CD4-positive, alpha-beta T cell treated with Interleukin-12 subunit alpha and Interleukin-12 subunit beta, for 1 hour (primary cell): ENCODE measurements around the gene PRDM7.
"Not testable (repeated sequence)": the region's sequence is repeated elsewhere in the genome, so short reads cannot be mapped to it uniquely, and the experiment has no call there.

Experiments
- DNase-seq: peaks from one replicate; pipeline ENCODE4 v3.0.0-alpha.2; 2020

Gene PRDM7

DNA sequence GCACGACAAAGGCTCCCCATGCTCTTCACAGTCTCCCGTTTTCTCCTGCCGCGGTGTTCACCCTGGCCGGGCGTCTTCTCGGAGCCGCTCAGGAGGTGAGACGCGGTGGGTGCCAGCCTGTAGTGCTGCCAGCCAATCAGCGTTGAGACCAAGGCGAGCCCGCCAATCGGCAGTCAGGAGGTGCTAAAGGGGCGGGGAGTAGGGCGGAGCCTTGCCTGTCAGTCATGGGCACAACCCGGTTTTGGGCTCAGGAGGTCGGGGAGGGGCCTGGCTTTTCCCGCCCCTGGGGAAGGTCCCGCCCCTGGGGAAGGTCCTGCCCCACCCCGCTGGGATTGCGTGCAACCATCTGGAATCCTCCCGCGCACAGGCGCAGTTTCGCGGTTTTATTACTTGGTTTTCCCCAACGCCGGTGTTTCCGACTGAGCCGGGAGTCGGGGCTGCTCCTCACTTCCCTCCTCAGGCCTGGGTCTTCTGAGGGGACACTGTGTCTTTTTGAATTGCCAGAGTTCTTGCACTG is at the start of gene PRDM7:
Gene PRDM7 (minus strand): TSS at position 92 of the 517 bp plus-strand sequence. CDS start 1,421 bp downstream, outside the sequence.
- DNase-seq = peak; percentile 96

DNA sequence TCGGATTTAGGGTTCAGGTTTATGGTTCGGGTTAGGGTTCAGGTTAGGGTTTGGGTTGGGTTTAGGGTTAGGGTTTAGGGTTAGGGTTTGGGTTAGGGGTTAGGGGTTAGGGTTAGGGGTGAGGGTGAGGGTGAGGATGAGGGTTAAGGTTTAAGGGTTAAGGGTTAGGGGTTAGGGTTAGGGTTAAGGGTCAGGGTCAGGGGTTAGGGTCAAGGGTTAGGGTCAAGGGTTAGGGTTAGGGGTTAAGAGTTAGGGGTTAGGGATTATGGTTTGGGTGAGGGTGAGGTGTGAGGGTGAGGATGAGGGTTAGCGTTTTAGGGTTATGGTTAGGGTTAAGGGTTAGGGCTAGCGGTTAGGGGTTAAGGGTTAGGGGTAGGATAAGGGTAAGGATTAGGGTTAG is 44.7 kb upstream of the PRDM7 start:
- not testable (repeated sequence) for DNase-seq

DNA sequence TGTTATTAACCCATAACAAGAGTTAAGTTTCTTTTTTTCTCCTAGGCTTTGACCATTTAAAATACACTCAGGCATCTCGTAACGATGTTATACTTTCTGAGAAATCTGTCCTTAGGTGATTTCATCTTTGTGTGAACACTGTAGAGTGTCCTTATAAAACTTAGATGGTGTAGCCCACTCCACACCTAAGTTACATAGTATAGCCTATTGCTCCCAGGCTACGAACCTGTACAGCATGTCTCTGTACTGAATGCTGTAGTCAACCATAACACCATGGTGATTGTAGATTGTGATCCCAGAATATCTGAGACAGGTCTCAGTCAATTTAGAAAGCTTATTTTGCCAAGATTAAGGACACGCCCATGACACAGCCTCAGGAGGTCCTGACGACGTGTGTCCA is 30.5 kb upstream of the PRDM7 start:
- DNase-seq = not testable (repeated sequence)

DNA sequence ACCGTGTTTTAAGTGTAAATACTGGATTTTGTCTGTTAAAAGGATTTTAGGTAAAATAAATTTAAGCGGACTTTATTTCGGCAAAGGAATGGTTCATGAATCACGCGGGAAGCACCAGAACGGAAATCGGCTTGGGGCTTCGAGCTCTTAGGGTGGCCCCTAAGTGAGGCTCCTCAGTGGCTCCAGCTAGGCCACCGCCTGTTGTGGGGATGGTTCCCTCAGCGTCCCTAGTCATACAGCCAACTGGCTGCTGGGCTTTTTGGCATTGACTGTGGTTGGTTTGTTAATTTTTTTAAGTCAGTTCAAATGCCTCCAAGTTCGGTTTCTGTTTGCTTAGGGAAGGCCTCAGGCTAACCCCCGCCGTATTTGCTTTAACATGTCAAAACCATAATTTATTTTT is 29.9 kb upstream of the PRDM7 start:
- DNase-seq = not testable (repeated sequence)

DNA sequence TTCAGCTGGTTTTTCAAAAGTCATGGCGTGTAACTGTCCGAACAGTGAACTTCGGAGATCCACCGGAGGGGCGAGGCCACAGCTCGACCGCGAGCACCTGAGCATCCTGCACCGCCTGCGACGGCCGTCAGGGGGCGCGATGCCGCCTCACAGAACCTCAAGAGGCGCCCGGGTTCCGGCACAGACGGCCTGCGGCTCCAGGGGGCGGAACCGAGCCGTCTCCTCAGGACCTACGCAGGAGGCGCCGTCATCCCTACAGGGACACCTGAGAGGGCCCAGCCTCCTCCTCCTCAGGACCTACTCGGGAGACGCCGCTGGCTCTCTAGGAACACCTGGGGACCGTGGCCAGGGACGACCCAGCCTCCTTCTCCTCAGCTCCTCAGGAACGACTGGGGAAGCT is 29.1 kb upstream of the PRDM7 start:
- DNase-seq = peak; percentile 45

DNA sequence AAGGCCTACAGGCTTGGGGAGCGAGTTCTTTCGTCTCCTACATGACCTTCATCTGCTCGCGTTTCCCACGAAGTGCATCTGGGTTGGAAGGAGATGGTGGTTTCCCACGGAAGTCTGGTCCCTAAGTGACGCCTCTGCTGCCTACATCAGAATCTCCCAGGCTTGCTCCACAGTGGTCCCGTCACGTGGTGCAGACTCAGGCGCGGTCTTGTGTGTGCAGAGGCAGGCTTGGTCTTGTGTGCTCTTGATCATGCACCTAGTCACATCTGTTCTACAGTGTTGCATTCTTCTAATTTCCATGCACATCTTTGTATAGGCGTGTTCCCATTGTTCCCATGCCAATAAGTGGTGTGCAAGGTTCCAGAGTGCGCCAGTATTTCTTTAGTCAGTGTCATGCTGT is 27.6 kb upstream of the PRDM7 start:
- DNase-seq = not testable (repeated sequence)

DNA sequence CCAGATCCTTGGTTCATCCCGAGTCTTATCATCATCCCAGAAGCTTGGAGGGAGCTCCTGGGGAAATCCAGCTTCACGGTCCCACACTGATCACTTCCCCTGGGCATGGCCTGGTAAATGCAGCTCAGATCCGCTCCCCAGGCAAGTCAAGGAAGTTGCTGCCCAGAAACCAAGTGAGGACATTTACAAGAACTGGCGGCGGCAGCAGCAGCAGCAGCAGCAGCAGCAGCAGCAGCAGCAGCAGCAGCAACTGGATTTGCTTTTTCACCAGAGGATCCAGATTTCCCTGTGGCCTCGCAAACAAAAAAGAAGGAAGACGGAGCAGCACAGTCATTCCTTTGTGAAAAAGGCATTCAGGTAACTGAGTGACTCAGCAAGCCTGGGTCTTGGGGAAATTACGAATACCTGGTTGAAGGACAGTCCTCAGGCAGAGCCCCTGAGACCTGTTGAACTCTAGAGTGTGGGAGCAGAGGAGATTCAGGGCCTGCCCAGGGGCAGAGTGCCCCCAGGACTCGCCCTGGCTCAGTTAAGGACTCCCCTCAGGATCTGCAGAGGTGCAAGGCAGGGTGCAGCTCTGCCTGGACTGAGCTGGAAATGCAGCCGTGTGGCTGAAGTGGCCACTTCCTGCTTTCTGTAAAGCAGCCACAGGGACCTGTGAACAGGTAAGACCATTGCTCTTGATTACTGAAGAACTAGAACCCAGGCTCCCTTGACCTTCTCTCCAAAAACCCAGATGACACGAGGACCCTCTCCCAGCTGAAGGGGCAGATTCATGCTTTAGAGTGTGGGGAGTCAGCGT is 25.2 kb upstream of the PRDM7 start:
- not testable (repeated sequence) for DNase-seq

DNA sequence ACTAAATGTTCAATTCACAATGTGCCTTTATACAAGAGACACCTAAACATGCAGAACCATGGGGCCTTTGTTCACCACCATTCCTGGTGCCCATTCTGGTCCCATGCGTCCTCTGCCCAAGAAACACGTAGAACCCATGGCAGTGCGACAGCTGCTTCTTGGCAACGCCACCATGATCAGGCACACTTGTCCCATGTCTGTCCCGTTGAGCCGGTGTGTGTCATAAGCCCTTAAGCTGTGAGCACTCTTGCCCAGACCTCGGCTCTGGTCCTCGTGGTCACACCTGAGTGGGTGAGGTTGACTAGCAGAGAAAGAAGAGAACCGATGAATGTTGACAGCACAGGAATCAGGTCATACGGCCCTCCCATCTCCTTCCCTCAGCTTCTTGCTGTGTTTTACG is 24.2 kb upstream of the PRDM7 start:
- not testable (repeated sequence) for DNase-seq

DNA sequence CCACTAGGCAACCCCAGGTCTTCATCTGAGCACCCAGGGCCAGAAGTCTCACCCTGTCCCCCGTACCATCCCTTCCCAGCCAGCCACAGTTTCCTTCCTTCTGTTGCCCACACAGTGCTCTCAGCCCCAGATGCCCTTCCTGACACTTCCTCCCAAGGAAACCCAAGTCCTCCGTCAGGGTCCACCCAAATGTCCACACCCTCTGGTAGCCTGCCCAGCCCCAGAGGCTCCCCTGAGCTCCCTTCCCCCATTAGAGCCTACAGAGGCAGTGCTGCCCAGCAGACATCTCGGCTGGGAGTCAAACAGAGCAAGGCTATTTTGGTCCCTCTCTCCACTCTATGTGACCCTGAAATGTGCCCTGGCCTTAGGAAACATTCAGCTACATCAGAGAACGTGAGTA is 23.7 kb upstream of the PRDM7 start:
- not testable (repeated sequence) for DNase-seq

DNA sequence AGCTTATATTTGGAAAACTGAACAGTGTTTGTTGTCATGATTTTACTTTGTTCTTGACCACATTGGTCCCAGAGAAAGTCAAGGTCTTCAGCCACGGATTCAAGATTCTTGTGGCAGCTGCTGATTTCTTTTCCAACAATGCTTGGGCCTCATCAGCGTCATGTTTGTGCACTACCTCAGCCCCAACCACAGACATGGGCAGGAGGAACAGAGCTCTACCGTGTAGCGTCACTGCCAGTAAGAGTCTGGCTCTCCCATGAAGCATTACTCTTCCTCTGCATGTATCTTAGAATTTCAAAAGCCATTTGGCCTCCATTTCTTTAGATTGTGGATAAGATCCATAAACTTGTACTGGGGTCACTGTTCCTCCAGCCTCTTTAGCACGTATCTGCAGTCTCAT is 23.1 kb upstream of the PRDM7 start:
- not testable (repeated sequence) for DNase-seq

DNA sequence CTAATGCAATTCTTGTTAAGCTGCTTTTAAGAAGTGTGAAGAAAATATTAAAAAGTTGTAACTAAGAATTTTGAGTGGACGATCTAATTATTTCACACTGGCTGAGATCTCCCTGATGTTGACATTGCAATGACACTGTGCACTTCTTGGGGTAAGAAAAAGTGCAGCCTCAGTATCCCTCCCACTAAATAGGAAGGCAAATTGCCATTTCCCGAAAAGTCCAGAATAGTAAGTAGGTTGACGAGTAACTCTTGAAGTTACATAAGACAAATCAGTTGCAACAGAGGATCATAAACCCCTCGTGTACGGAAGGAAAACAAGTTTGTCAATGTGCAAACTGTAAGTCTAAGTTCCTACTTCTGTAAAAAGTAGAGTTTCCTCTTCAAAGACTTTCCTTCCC is 21.8 kb upstream of the PRDM7 start:
- DNase-seq = not testable (repeated sequence)

DNA sequence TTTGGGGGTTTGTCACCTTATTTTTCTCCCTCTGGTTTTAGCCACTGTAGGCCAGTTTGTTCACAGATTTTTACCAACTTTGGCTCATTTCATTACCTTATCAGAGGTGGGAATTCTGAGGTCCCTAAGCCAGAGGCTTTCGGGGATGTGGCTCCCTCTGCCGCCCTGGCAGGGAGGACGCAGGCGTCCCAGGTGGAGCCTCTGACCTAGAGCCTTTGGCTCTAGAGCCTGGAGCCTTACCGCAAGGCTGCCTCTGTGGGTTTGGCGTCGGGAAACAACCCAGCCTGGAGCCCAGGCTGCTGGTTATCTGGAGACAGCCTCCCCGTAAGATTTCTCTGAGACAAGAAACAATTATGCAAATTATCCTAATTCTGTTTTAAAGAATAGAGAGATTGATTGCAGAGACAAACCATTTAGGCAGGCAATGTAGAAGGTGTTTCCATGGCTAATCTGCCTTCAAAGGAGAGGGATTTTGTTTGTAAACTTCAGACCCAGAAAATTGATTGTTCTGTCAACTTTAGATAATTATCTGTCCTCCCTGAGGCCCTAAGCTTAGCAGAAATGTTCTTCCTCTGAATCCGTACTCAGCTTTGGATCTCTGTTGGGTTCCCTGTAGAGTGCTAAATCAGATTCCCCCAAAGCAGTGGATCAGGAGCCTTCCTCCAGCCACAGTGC is 20.0 kb upstream of the PRDM7 start:
- not testable (repeated sequence) for DNase-seq

DNA sequence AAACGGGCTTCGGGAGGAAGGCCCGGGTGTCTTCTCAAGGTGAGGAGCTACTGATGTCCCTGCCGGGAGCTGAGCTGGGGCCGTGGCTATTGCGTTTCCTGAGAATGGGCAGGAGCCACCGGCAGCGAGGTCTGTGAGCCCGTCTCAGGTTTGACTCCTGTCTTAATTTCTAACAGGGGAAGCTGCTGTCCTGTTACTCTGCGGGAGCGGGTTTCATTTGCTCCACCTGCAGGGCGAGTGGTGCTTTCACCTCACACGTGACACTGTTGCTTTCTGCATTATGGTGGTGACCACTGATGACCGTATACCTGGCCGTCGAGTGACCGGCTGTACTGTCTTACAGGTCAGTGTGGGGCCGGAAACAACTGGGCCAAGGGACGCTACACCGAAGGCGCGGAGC is 17.7 kb upstream of the PRDM7 start:
- DNase-seq = not testable (repeated sequence)

DNA sequence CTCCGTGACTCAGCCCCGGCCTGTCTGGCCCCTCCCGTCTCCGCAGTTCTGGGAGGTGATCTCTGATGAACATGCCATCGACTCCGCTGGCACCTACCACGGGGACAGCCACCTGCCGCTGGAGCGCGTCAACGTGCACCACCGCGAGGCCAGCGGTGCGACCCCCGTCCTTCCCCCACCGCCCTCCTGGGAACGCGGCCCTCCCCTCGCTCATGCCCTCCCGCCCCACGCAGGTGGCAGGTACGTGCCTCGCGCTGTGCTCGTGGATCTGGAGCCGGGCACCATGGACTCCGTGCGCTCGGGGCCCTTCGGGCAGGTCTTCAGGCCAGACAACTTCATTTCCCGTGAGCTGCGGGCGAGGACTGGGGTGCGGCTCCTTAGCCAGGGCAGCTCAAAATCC is 17.2 kb upstream of the PRDM7 start:
- not testable (repeated sequence) for DNase-seq

DNA sequence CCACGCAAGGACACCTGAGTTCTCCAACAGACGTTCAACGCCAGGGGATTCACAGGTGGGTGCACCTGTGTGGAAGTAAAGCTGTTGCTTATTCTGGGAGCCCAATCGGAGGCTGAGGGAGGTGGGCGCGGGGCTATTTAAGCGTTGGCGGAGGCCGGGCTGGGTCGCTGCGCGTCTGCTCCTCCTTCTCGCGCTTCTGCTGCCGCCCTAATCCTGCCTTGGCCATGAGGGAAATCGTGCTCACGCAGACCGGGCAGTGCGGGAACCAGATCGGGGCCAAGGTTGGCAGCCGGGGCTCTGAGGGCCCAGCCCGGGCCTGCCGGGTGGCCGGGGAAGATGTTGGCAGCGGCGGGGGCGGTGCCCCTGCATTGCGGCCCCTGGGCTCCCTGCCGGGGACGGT is 16.7 kb upstream of the PRDM7 start:
- not testable (repeated sequence) for DNase-seq

DNA sequence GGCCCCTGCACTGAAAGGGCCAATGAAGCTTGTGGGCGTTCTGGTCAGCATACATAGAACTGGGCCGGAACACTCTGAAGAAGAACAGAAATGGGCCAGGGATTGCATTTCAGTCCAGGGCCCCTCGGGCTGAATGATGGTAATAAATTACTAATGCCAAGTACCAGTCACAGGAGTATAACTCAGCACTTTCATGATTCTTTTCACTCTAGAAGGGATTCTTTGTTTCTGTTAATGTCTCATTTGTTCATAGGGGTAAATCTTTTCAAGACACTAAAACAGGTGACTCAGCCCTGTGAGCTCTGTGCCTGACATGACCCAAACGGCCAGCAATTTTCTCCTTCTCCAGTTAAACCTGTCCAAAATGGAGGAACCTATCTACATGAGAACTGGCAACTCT is 15.7 kb upstream of the PRDM7 start:
- not testable (repeated sequence) for DNase-seq

DNA sequence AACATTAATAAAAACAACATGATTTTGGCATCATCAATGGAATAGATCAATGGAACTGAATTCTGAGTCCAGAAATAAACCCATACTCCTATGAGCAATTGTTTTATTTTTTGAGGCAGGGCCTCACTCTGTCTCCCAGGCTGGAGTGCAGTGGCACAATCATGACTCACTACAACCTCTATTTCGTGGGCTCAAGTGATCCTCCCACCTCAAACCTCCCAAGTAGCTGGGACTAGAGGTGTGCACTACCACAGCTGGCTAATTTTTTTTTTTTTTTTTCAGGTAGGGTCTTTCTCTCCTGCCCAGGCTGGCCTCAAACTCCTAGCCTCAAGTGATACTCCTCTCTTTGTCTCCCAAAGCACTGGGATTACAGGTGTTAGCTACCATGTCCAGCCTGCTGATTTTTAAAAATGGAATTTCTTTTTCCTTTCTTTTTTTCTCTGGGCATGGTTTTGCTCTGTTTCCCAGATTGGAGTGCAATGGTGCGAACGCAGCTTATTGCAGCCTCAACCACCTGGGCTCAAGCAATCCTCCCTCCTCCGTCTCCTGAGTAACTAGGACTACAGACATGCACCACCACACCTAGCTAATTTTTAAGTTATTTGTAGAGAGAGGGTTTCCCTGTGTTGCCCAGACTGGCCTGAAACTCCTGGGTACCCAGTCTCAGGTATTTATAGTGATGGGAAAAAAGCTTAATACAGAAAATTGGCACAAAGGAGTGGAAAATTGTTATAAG is 7.3 kb upstream of the PRDM7 start:
- DNase-seq = no peak

DNA sequence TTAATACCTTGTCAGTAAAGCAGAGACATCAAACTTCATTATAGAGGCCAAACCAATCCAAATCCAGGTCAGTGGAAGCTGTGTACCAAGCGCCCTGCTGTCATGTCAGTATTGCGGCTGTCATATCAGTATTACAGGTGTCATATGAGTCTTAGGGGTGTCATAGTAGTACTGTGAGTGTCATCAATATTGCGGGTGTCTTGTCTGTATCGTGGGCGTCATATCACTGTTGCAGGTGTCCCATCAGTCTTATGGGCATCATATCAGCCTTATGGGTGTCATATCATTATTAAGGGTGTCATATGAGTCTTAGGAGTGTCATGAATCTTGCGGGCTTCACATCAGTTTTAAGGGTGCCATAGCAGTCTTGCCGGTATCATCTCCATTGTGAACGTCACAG is 6.0 kb upstream of the PRDM7 start:
- no peak for DNase-seq

DNA sequence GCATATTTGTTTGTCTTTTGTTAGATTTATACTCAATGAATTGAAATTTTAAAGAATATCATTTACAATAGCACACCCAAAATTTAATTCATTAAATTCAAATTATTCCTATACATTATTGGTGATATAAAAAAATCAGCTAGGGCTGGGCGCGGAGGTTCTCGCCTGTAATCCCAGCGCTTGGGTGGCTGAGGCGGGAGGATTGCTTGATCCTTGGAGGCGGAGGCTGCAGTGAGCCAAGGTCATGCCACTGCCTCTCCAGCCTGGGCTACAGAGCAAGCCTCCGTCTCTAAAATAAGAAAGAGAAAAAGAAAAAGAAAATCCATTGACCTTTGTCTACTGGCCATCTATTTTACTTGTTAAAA is 4.5 kb upstream of the PRDM7 start:
- DNase-seq = no peak

DNA sequence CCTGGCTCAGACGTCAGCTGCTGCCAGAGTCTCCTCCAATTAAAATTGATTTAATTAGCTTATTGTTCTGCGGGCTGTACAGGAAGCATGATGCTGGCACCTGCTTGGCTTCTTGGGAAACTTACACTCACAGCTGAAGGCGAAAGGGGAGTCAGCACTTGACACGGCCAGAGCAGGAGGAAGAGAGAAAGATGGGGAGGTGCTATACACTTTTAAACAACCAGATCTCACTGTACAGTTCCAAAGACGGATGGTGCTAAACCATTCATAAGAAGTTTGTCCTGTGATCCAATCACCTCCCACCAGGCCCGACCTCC is 1.4 kb upstream of the PRDM7 start:
- DNase-seq = no peak

DNA sequence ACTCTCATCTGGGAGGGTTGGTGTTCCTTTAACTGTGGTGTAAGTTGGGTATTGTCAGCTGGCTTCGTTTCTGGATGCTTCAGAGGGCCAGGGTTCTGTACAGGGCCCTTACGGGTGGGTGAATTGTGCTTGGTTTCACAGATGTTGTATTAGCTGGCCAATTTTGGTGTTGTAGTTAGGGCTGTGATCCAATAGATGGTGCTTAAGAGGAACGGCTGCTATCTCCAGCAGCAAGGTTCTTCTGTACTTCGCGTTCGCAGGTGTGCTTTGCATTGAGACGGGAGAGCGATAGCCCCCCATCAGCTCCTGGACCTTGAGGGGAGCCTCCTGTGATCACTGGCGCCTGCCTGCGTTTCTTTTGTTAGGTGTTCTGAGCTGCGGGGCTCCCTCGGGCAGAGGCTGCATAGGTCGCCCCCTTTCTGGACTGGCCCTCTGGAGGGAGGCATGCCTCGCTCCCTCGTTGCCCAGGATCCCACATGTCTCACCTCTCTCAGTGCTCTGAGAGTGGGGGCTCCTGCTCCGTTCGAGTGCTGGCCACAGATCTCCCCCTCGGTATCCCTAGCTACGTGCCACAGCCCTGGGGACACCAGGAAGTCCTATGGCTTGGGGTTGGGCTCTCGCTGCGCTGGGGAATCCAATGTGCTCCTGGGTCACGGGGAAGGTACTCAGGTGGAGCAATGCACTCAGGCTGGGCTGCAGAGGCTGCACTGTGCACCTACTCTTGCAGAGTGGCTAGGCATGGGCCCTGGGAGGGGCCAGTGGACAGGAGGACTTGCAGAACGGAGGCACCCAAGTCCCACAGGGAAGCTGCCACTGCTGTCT is 837 bp upstream of the PRDM7 start:
- DNase-seq = peak; percentile 55

DNA sequence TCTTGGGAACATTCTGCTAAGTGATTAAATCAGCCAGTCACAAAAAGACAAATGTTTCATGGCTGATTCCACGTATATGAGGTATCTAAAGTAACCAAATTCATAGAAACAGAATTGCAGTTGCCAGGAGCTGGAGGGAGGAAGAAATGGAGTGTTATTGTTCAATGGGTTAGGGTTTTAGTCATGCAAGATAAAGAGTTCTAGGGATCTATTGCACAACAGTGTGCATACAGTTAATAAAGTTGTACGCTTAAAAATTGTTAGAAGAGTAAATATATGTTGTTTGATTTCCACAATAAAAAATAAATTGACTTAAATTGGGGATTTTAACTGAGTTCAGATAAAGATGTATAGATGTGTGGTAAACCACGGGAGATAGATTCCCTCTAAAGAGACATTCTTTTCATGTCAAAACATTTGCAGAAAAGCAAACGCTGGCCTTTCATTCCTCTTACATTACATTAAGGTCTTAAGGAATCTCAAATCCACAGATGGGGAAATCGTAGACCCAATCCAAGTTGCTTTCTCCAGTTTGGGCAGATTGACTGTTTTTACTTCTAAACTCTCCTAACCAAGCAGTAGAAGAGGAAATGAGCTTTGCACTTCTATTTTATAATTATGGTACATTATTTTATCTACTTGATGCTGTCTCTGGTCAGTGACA is 4.6 kb downstream of the PRDM7 start:
- DNase-seq = no peak
